Stomach (tissue), 4 donors: Measurements from ENCODE around the gene NCOA1.

ENCODE experiments used
- EP300 ChIP-seq: sonication (generic); formaldehyde crosslinking; IDR thresholded peaks from one replicate; pipeline ENCODE4 v1.6.1; 2017; ENCODE audit warnings: antibody characterized with exemption
- POLR2A ChIP-seq, 4 donors: fragments of 450-650 bp; IDR thresholded peaks; one replicate each; pipeline ENCODE4 v1.6.1; 2016; ENCODE audit warnings: antibody characterized with exemption in 4 of 4, control low read depth in 2 of 4, mild to moderate bottlenecking in 1 of 4, moderate library complexity in 1 of 4
- POLR2AphosphoS5 ChIP-seq, 3 donors: sonication (generic); formaldehyde crosslinking; IDR thresholded peaks; one replicate each; pipeline ENCODE4 v1.6.1; 2016; ENCODE audit warnings: antibody characterized with exemption in 3 of 3
- TF ChIP-seq, protein P1 (sequence below), 7 experiments: fragments of 450-650 bp in 4 of 7; fragments of 200-600 bp in 3 of 7; sonication (generic) in 3 of 7; IDR thresholded peaks; one replicate each; pipeline ENCODE4 v1.5.1; 2016 to 2019; ENCODE audit warnings: antibody characterized with exemption in 7 of 7, control low read depth in 2 of 7, mild to moderate bottlenecking in 1 of 7

DNA sequence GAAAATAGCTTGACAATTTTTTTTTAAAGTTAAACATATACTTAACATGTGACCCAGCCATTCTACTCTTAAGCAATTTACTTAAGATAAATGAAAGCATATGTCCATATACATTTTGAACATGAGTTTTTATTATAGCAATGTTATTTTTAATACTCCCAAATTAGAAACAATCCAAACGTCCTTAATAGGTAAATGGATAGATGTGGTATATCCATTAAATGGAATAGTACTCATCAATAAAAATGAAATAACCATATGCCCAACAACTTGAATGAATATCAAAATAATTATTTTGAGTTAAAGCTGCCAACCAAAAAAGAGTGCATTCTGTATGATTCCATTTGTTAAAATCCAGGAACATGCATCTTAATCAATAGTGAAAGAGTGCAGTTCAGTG lies 29.1 kb downstream of the NCOA1 start:
- TF ChIP-seq, protein P1, sequence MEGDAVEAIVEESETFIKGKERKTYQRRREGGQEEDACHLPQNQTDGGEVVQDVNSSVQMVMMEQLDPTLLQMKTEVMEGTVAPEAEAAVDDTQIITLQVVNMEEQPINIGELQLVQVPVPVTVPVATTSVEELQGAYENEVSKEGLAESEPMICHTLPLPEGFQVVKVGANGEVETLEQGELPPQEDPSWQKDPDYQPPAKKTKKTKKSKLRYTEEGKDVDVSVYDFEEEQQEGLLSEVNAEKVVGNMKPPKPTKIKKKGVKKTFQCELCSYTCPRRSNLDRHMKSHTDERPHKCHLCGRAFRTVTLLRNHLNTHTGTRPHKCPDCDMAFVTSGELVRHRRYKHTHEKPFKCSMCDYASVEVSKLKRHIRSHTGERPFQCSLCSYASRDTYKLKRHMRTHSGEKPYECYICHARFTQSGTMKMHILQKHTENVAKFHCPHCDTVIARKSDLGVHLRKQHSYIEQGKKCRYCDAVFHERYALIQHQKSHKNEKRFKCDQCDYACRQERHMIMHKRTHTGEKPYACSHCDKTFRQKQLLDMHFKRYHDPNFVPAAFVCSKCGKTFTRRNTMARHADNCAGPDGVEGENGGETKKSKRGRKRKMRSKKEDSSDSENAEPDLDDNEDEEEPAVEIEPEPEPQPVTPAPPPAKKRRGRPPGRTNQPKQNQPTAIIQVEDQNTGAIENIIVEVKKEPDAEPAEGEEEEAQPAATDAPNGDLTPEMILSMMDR (IDR thresholded peaks at IDR 0.05) = no peak
- TF ChIP-seq POLR2A (IDR thresholded peaks at IDR 0.05) (no peak), POLR2AphosphoS5 (IDR thresholded peaks at IDR 0.05) (no peak), EP300 (no peak)
